Stimulated activated CD4-positive, alpha-beta T cell treated with anti-CD3 and anti-CD28 coated beads, TNF-alpha, amount 100 ng/mL, for 24 hours (primary cell): Measurements from ENCODE around the gene KMT2E.
"Not testable (repeated sequence)": the region's sequence is repeated elsewhere in the genome, so short reads cannot be mapped to it uniquely, and the experiment has no call there.

ENCODE experiments used
- DNase-seq, 3 experiments: peaks; one replicate each; pipeline ENCODE4 v3.0.0-alpha.2; 2020; ENCODE audit warnings: low read depth in 3 of 3

The KMT2E gene

GRCh38 chr7:105026750-105027149 lies 12.7 kb downstream of the KMT2E start:
- DNase-seq = no peak

- DNase-seq = no peak
These were observed 13.3 kb downstream of the KMT2E start for GRCh38 chr7:105027176-105027853.

GRCh38 chr7:105028004-105028403 lies 14.0 kb downstream of the KMT2E start:
- no peak for DNase-seq

GRCh38 chr7:105028941-105029340 lies 14.9 kb downstream of the KMT2E start:
- DNase-seq = not testable (repeated sequence)

- no peak for DNase-seq
These were observed 16.4 kb downstream of the KMT2E start for GRCh38 chr7:105030447-105030846.

- DNase-seq = no peak
These were observed 18.7 kb downstream of the KMT2E start for GRCh38 chr7:105032553-105033214.

GRCh38 chr7:105035349-105035748 lies 21.3 kb downstream of the KMT2E start:
- no peak for DNase-seq

GRCh38 chr7:105036217-105037168 lies 22.5 kb downstream of the KMT2E start:
- DNase-seq = no peak

GRCh38 chr7:105037319-105037718 lies 23.3 kb downstream of the KMT2E start:
- DNase-seq = no peak

- no peak for DNase-seq
These were observed 30.6 kb downstream of the KMT2E start for GRCh38 chr7:105044449-105045070.

GRCh38 chr7:105046414-105046813 lies 32.4 kb downstream of the KMT2E start:
- no peak for DNase-seq

- DNase-seq = no peak
These were observed 33.9 kb downstream of the KMT2E start for GRCh38 chr7:105047932-105048331.

GRCh38 chr7:105050493-105050892 lies 36.5 kb downstream of the KMT2E start:
- no peak for DNase-seq

- not testable (repeated sequence) for DNase-seq
These were observed 36.9 kb downstream of the KMT2E start for GRCh38 chr7:105050899-105051298.

GRCh38 chr7:105055084-105055483 lies 41.1 kb downstream of the KMT2E start:
- DNase-seq = no peak

- no peak for DNase-seq
These were observed 41.6 kb downstream of the KMT2E start for GRCh38 chr7:105055621-105056020.

- no peak for DNase-seq
These were observed 43.5 kb downstream of the KMT2E start for GRCh38 chr7:105057472-105057871.

- no peak for DNase-seq
These were observed 46.4 kb downstream of the KMT2E start for GRCh38 chr7:105060437-105060836.

- no peak for DNase-seq
These were observed 46.9 kb downstream of the KMT2E start for GRCh38 chr7:105060923-105061322.

GRCh38 chr7:105065104-105065503 lies 51.1 kb downstream of the KMT2E start:
- no peak for DNase-seq

- no peak for DNase-seq
These were observed 53.7 kb downstream of the KMT2E start for GRCh38 chr7:105067691-105068090.

- no peak for DNase-seq
These were observed 54.9 kb downstream of the KMT2E start for GRCh38 chr7:105068886-105069285.
